SK-N-MC (cell line): ENCODE results near the gene ANKRD39.

Experiments used
- DNase-seq: peaks from one replicate; pipeline ENCODE4 v3.0.0-alpha.2; 2011; ENCODE audit warnings: low read depth, low spot score
- H3K27ac ChIP-seq: fragments of 200-600 bp; sonication (generic); 2 replicates; pipeline ENCODE4 v1.5.1; 2016; ENCODE audit warnings: mixed run types
- H3K36me3 ChIP-seq: fragments of 200-600 bp; sonication (generic); 2 replicates; pipeline ENCODE4 v1.6.1; 2017; ENCODE audit warnings: antibody characterized with exemption, low read length, mixed read lengths; ENCODE audit not compliant: insufficient read depth
- H3K4me3 ChIP-seq: fragments of 200-600 bp; sonication (generic); 2 replicates; pipeline ENCODE4 v1.5.1; 2016
- H3K9ac ChIP-seq: fragments of 200-600 bp; sonication (generic); 2 replicates; pipeline ENCODE4 v1.8.0; 2017; ENCODE audit warnings: mixed run types, mixed read lengths; ENCODE audit not compliant: insufficient read length
- H3K9me3 ChIP-seq: fragments of 200-600 bp; sonication (generic); 2 replicates; pipeline ENCODE4 v1.6.1; 2017; ENCODE audit warnings: low read depth, mild to moderate bottlenecking, antibody characterized with exemption, low read length, moderate library complexity, mixed read lengths
- EZH2 ChIP-seq: fragments of 200-600 bp; sonication (generic); IDR thresholded peaks from one replicate; pipeline ENCODE4 v1.6.1; 2017; ENCODE audit warnings: antibody characterized with exemption
- FOXP2 ChIP-seq: optimal IDR thresholded peaks from 2 replicates; pipeline ENCODE3; 2011; ENCODE audit warnings: mild to moderate bottlenecking, moderate library complexity; ENCODE audit not compliant: insufficient read depth; ENCODE audit errors: extremely low read length, control extremely low read depth
- POLR2AphosphoS5 ChIP-seq: IDR thresholded peaks from 2 replicates; pipeline ENCODE4 v1.6.1; 2012; ENCODE audit warnings: mild to moderate bottlenecking, low read depth, low read length, borderline replicate concordance

The ANKRD39 gene

DNA sequence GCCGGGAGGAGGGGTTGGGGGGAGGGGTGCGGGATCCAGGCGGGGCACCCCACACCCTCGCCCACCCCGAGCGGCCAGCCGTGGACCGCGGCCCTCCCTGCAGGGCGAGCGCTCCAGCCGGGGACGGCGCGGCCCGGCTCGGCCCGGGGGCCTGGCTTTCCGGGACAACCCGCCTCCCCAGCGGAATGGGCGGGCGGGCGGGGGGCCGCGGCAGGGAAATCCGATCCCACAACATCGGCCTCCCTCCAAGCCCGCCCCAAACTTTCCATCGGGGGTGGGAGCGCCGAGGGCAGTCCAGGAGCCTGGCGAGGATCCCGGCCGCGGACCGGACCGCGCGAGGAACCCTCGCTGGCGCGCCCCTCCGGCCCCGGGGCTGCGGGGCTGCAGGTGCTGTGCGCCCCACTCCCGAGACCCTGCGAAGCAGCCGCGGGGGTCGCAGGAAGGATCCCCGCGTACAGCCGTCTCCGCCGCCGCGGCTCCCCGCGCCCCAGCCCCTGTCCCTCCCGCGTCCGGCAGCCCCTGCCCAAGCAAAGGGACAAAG lies 11.5 kb upstream of the ANKRD39 start:
- Histone ChIP-seq H3K9ac (peak overlapping the region; percentile 96), H3K9me3 (no peaks in the 10 kb centered on the region), H3K27ac (peak overlapping the region; percentile 83), H3K4me3 (peak overlapping the region; percentile 95), H3K36me3 (peaks cover 23% of the 10 kb centered on the region; the same call in 1 of the 2 replicates)
- no peak for TF ChIP-seq FOXP2
- TF ChIP-seq POLR2AphosphoS5: no peak
- TF ChIP-seq EZH2: no peak
- DNase-seq: no peak

DNA sequence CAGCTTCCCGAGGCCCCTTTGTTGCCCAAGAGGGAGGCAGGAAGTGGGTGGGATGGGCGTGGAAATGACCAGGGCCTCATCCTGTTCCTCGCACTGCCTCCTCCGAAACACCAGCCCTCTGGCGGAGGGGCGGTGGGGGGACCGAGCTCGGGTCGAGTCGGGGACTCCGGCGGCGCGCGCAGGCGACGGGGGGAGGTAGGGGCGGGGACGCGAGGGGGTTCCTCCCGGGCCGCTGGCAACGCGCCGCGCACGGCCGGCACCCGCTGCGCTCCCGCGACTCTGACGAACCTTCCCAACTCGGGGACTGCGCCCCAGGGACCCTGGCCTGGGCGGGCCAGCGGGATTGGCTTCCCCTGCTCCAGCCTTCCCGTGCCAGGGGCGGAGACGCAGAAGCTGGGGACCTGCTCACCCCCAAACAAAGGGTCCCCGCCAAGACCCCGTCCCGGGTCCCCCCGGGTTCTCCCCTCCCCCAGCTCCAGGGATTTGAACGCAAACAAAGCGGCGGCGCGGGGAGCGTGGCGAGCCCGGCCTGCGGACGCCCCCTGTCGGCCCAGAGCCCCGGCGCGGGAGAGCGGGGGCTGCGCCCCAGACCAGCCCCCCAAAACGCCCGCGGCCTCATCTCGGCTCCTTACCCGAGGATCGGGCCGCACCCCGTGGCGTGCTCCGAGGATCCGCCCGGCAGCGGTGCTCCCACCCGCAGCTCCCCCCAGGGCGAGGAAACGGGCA lies 10.9 kb upstream of the ANKRD39 start:
- H3K4me3 ChIP-seq: peak overlapping the region; percentile 95
- H3K9me3 ChIP-seq: no peaks in the 10 kb centered on the region
- H3K9ac ChIP-seq: peak overlapping the region; percentile 96
- H3K36me3 ChIP-seq: peaks cover 29% of the 10 kb centered on the region; the same call in 1 of the 2 replicates
- TF ChIP-seq FOXP2 (no peak), POLR2AphosphoS5 (peak; percentile 66; the same call in 1 of the 2 replicates)
- DNase-seq: no peak
- peak overlapping the region; percentile 83 for H3K27ac ChIP-seq

DNA sequence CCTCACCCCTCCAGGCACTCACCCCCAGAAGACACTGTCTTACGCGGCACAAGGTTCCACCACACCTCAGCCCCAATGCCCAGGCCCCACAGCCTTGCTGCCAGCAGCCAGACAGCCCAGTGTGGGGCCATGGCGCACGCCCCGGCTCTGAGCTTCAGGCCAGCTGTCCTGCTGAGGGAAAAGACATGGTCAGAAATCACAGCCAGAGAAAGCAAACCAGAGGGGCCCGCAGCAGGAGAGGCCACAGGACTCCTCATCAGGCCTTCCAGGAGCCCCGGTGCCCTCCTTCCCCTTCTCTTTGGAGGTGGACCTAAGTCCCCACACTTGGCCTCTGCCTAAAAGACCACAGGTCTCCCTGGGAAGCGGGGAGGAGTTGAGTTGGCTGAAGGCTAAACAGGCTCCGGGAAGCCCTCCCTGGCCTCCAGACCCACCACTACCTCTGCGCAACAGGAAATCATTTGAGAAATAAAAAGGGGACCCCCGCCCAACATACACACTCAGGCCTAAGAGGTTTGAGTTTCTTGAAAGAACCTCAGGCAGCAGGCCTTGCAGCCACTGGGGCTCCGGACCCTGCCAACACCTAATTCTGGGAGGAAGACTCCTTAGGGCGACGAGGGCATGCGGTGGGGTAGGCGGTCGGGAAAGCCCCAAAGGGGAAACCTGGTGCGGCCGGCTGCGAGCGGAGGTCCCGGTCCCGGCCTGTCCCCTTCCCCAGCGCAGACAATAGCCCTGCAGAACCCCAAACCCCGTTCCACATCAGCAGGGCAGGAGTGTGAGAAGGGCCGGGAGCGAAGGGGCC lies 10.1 kb upstream of the ANKRD39 start:
- no peak for TF ChIP-seq EZH2
- TF ChIP-seq POLR2AphosphoS5: no peak
- TF ChIP-seq FOXP2: no peak
- Histone ChIP-seq H3K27ac (peak overlapping the region; percentile 55), H3K9ac (peak overlapping the region; percentile 96), H3K9me3 (no peaks in the 10 kb centered on the region), H3K36me3 (peaks cover 36% of the 10 kb centered on the region; the same call in 1 of the 2 replicates), H3K4me3 (peak overlapping the region; percentile 95)
- DNase-seq: no peak

DNA sequence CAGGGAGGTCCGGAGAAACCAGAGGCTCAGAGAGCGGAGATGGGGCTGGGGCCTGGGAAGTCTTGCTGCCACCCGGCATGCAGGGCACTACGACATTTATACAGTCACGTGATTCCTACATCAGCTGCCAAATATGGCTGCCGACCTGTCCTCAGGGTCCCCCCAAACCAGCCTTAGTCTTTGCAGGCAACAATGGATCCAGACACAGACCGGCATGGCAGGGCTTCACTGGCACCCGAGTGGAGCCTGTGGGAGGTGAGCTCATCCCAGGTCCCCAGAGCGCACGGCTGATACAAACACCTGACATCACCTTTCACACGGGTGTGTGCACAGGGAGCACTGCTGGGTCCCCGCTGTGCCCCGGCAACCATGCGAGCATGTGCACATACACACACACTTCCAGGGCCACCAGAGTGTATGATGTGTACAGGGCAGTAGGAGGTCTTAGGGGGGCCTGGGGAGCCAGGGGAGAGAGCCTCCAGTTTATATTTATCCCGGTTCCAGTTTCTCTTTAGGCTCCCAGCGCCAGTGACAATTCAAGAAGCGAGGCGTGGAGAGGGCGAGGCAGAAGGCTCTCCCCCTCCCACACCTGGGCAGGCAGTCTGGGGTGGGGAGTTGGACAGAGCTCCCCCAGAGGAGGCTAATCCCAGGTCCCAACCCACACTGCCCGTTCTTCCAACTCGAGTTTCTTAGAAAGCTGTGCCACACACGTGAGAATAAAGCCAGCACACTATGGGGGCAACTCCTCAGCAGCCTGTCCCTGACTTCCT lies 9.4 kb upstream of the ANKRD39 start:
- Histone ChIP-seq H3K9me3 (no peaks in the 10 kb centered on the region), H3K9ac (no peak overlapping the region), H3K36me3 (peaks cover 38% of the 10 kb centered on the region; the same call in 1 of the 2 replicates), H3K27ac (peak overlapping the region; percentile 55; the same call in 1 of the 2 replicates), H3K4me3 (no peak overlapping the region)
- TF ChIP-seq FOXP2 (no peak), EZH2 (no peak), POLR2AphosphoS5 (no peak)
- DNase-seq: no peak

DNA sequence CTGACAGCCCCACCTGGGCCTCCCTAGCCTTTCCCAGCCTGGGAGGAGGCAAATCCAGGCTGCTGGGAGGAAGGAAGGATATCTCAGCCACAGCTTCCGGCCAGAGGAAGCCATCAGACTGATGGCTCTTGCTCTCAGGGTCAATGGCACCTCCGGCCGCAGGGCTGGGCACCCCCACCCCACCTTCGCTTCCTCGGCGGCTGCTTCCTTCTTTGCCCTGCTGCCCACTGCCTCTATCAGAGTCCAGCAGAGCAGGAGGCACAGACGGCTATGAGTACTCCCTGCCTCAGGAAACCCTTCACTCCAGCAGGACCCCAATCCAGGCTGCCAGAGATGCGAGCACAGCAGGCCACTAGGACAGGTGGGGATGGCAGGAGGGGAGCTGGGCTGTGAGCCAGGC lies 8.8 kb upstream of the ANKRD39 start:
- DNase-seq: no peak
- H3K27ac ChIP-seq: no peak overlapping the region
- H3K9me3 ChIP-seq: no peaks in the 10 kb centered on the region
- H3K4me3 ChIP-seq: no peak overlapping the region
- no peak overlapping the region for H3K9ac ChIP-seq
- TF ChIP-seq EZH2: no peak
- no peak for TF ChIP-seq POLR2AphosphoS5
- no peak for TF ChIP-seq FOXP2
- peaks cover 40% of the 10 kb centered on the region; the same call in 1 of the 2 replicates for H3K36me3 ChIP-seq

DNA sequence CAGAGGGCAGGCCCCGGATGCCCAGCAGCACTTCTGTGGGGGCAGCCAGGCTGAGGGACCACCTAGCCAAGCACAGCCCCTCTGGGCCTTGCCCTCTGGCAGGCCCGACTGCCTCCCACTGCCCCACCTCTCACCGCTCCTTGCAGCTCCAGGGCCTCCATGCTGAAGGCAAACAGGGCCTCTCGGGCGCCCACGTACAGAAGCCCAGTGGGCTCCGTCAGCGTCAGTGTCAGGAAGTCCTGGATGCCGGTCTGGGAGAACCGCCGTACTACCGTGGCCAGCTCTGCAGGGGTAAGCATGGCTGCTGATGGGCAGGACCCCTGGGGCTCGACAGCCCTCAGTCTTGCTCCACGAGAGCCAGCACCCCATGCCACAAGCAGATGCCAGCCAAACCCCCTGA lies 8.3 kb upstream of the ANKRD39 start:
- no peak overlapping the region for H3K27ac ChIP-seq
- peaks cover 44% of the 10 kb centered on the region; the same call in 1 of the 2 replicates for H3K36me3 ChIP-seq
- DNase-seq: no peak
- H3K9ac ChIP-seq: no peak overlapping the region
- H3K4me3 ChIP-seq: no peak overlapping the region
- TF ChIP-seq EZH2: no peak
- TF ChIP-seq POLR2AphosphoS5: no peak
- no peak for TF ChIP-seq FOXP2
- H3K9me3 ChIP-seq: no peaks in the 10 kb centered on the region

DNA sequence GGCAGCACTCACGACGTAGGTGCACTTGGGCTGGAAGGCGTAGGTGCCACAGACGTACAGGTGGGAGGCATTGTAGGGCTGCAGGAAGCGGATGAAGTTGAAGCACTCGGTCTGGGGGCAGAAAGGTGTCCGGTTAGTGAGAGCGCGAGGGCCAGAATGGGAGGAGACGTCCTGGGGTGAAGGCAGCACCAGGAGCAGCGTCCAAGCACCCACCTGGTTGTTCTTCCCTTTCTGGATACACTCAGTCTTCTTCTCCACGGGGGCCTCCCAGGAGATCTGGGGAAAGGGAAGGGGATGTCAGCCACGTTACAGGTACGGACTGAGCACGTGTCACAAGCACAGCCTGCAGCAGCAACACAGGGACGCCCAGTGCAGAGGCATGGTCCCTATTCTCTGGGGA lies 7.8 kb upstream of the ANKRD39 start:
- H3K4me3 ChIP-seq: no peak overlapping the region
- no peak overlapping the region for H3K9ac ChIP-seq
- DNase-seq: no peak

More for the DNA sequence above, 7.8 kb upstream of the ANKRD39 start:
- Histone ChIP-seq H3K9me3 (no peaks in the 10 kb centered on the region), H3K36me3 (peaks cover 47% of the 10 kb centered on the region; the same call in 1 of the 2 replicates), H3K27ac (no peak overlapping the region)
- no peak for TF ChIP-seq POLR2AphosphoS5
- no peak for TF ChIP-seq EZH2
- TF ChIP-seq FOXP2: no peak
